HG02840 (cell line): ENCODE data around the gene ITIH5.

Experiments used
- ATAC-seq: cut with Tn5 transposase; IDR thresholded peaks from one replicate; pipeline ENCODE4 v1.9.1; 2021; ENCODE audit warnings: mild to moderate bottlenecking, moderate library complexity, moderate number of reproducible peaks; ENCODE audit not compliant: unreplicated experiment, low FRiP score

The ITIH5 gene

GRCh38 chr10:7590271-7590670 lies 76.5 kb downstream of the ITIH5 start:
- no peak for ATAC-seq

GRCh38 chr10:7589748-7590147 lies 77.0 kb downstream of the ITIH5 start:
- no peak for ATAC-seq

- ATAC-seq = no peak
Observed at GRCh38 chr10:7587865-7588188, 78.9 kb downstream of the ITIH5 start.

GRCh38 chr10:7587168-7587864 lies 79.5 kb downstream of the ITIH5 start:
- no peak for ATAC-seq

GRCh38 chr10:7585228-7585627 lies 81.5 kb downstream of the ITIH5 start:
- no peak for ATAC-seq

- ATAC-seq = no peak
Observed at GRCh38 chr10:7583626-7584025, 83.1 kb downstream of the ITIH5 start.

GRCh38 chr10:7580520-7580919 lies 86.2 kb downstream of the ITIH5 start:
- ATAC-seq = no peak

GRCh38 chr10:7579681-7580080 lies 87.1 kb downstream of the ITIH5 start:
- ATAC-seq = no peak

- ATAC-seq = no peak
Observed at GRCh38 chr10:7577579-7577978, 89.2 kb downstream of the ITIH5 start.

GRCh38 chr10:7577176-7577575 lies 89.6 kb downstream of the ITIH5 start:
- no peak for ATAC-seq

GRCh38 chr10:7576340-7576739 lies 90.4 kb downstream of the ITIH5 start:
- ATAC-seq = no peak

- no peak for ATAC-seq
Observed at GRCh38 chr10:7572391-7572790, 94.4 kb downstream of the ITIH5 start.

GRCh38 chr10:7571981-7572380 lies 94.8 kb downstream of the ITIH5 start:
- no peak for ATAC-seq

GRCh38 chr10:7567911-7568620 lies 98.7 kb downstream of the ITIH5 start:
- no peak for ATAC-seq

- ATAC-seq = no peak
Observed at GRCh38 chr10:7566891-7567290, 99.9 kb downstream of the ITIH5 start.

GRCh38 chr10:7565871-7566270 lies 100.9 kb downstream of the ITIH5 start:
- ATAC-seq = no peak

GRCh38 chr10:7563770-7564169 lies 103.0 kb downstream of the ITIH5 start:
- no peak for ATAC-seq

- ATAC-seq = no peak
Observed at GRCh38 chr10:7563368-7563767, 103.4 kb downstream of the ITIH5 start.

GRCh38 chr10:7561985-7562384 lies 104.8 kb downstream of the ITIH5 start:
- ATAC-seq = no peak

GRCh38 chr10:7561216-7561893 lies 105.4 kb downstream of the ITIH5 start:
- ATAC-seq = no peak

- ATAC-seq = no peak
Observed at GRCh38 chr10:7560519-7560918, 106.2 kb downstream of the ITIH5 start.

- no peak for ATAC-seq
Observed at GRCh38 chr10:7559386-7559785, 107.4 kb downstream of the ITIH5 start.
